Measurements from ENCODE around the gene CYP3A5. TPM values are rescaled to one million over a fixed set of nuclear protein-coding genes. Genes with fewer than 3 reads are reported as not detected.

CYP3A5 gene
- total and polyA plus RNA-seq, 9 of the 15 experiments (the other 6 are each of a cell fraction or from before 2014, with no cell fraction given): 0.73 to 2.8 (median 1.5) TPM

- intact Hi-C loops (cut with micrococcal nuclease): no loop called here
- H3K9me1 ChIP-seq (ENCODE audit: control insufficient read depth, insufficient read depth, low read length): no peaks in the 10 kb centered on the region
- no peak overlapping the region for H3K4me2 ChIP-seq (ENCODE audit: insufficient read depth, low read length)
- CTCF ChIA-PET (ENCODE audit: low intra/inter-chr PET ratio): no interaction called here
- H3K4me1 ChIP-seq (replicated peaks in 1 of 2; ENCODE audit: control insufficient read depth in 2 of 2, insufficient read depth in 2 of 2, low read length in 2 of 2): peaks cover 9 to 20% of the 10 kb centered on the region in 2 experiments; a peak in 4 of 5 replicates
- ATAC-seq: no peak
- peaks cover 56% of the 10 kb centered on the region for H3K36me3 ChIP-seq (ENCODE audit: control insufficient read depth, insufficient read depth, low read length)
- DNase-seq (ENCODE audit: extremely low read depth in 1 of 4, low spot score in 3 of 4): no peak
- no peak overlapping the region for H3K27ac ChIP-seq (ENCODE audit: extremely low read depth, low read depth, low read length)
- POLR2A ChIA-PET: interaction anchor here (3.5 kb wide), 1 partner anchor 12 kb away, joined by 29 read pairs; no protein-coding TSS in a partner anchor
- in situ Hi-C loops (cut with MboI): no loop called here
- peaks cover 5% of the 10 kb centered on the region; the same call in 1 of the 2 replicates for H4K20me1 ChIP-seq (replicated peaks; ENCODE audit: control insufficient read depth, insufficient read depth, low read length)
- no peak overlapping the region for H3K4me3 ChIP-seq
- FAIRE-seq: no peak
- no peak overlapping the region for H2AFZ ChIP-seq (ENCODE audit: low read depth, low read length)
- H3K9me3 ChIP-seq (replicated peaks; ENCODE audit: control insufficient read depth, insufficient read depth, low read depth, low read length): peaks cover 3% of the 10 kb centered on the region; the same call in 1 of the 2 replicates
- H3K9ac ChIP-seq (ENCODE audit: insufficient read depth in 1 of 2, low read depth in 2 of 2, low read length in 2 of 2): no peak overlapping the region
- peaks cover 16% of the 10 kb centered on the region for H3K79me2 ChIP-seq (ENCODE audit: control insufficient read depth, insufficient read depth, low read length)
- no TSS peak for BruUV-seq (replicated peaks)
- 91% methylated on average over 3 of the region's 3 CpGs for WGBS (ENCODE audit: insufficient coverage, low coverage, missing lambda C conversion rate)
- no peaks in the 10 kb centered on the region for H3K27me3 ChIP-seq (ENCODE audit: control insufficient read depth in 2 of 2, insufficient read depth in 2 of 2, low read length in 2 of 2)
- TF ChIP-seq SREBF2 (CRISPR knock-in tag; IDR thresholded peaks at IDR 0.05) (no peak), USF2 (CRISPR knock-in tag; IDR thresholded peaks at IDR 0.05) (no peak), AFF4 (CRISPR knock-in tag; IDR thresholded peaks at IDR 0.05) (no peak), NFIC (IDR thresholded peaks at IDR 0.05) (no peak), PHB (CRISPR knock-in tag; IDR thresholded peaks at IDR 0.05) (no peak), MCM2 (IDR thresholded peaks at IDR 0.05; ENCODE audit: low read depth) (no peak), PHF8 (IDR thresholded peaks at IDR 0.05; ENCODE audit: borderline replicate concordance, low read length) (no peak), ETV6 (IDR thresholded peaks at IDR 0.05; ENCODE audit: borderline replicate concordance in 1 of 2, low read depth in 2 of 2, low read length in 1 of 2) (no peak), ETV6 (CRISPR knock-in tag; IDR thresholded peaks at IDR 0.05; ENCODE audit: borderline replicate concordance) (no peak), CTCF (IDR thresholded peaks at IDR 0.05 in 2 of 3, conservative IDR thresholded peaks at IDR 0.05 in 1 of 3; ENCODE audit: insufficient read depth in 2 of 3, low read depth in 1 of 3, low read length in 3 of 3) (no peak), YY1 (IDR thresholded peaks at IDR 0.05; ENCODE audit: borderline replicate concordance in 1 of 3, control insufficient read depth in 1 of 3, extremely low read depth in 1 of 3, insufficient read depth in 3 of 3, insufficient read length in 1 of 3, insufficient replicate concordance in 2 of 3, low read depth in 1 of 3, low read length in 2 of 3) (no peak), XRCC3 (IDR thresholded peaks at IDR 0.05) (no peak), GTF2F1 (IDR thresholded peaks at IDR 0.05; ENCODE audit: low read depth, low read length) (no peak), U2AF1 (optimal IDR thresholded peaks at IDR 0.05; ENCODE audit: low read depth, low read length) (no peak), RBM14 (IDR thresholded peaks at IDR 0.05; ENCODE audit: borderline replicate concordance, insufficient read depth, low read depth, low read length) (no peak)
Measured at GRCh38 chr7:99618726-99619125, 61.1 kb downstream of the CYP3A5 start.

Measured in K562 (cell line).